DOHH2 (cell line): Measurements from ENCODE around the gene TRMT112.
A peak's percentile ranks its signal among the peaks of the same experiment; 100 is the strongest.

Source experiments
- H3F3A ChIP-seq: fragments of 200-600 bp; sonication (generic), shearing (Covaris generic); 2 replicates; pipeline ENCODE4 v1.6.0; 2016; ENCODE audit warnings: antibody characterized with exemption, mild to moderate bottlenecking; ENCODE audit not compliant: control insufficient read depth, insufficient read depth
- H3K27ac ChIP-seq: fragments of 200-600 bp; sonication (generic); 2 replicates; pipeline ENCODE4 v1.5.1; 2014; ENCODE audit warnings: low read depth, mild to moderate bottlenecking, low read length, moderate library complexity
- H3K27me3 ChIP-seq: fragments of 200-600 bp; sonication (generic); 2 replicates; pipeline ENCODE4 v1.6.1; 2014; ENCODE audit warnings: mild to moderate bottlenecking, low read length, mixed read lengths; ENCODE audit not compliant: control insufficient read depth
- H3K36me3 ChIP-seq: fragments of 200-600 bp; sonication (generic); 2 replicates; pipeline ENCODE4 v1.6.1; 2014; ENCODE audit warnings: mild to moderate bottlenecking, low read length, moderate library complexity, mixed read lengths; ENCODE audit not compliant: control insufficient read depth
- H3K4me1 ChIP-seq: fragments of 200-600 bp; sonication (generic); 2 replicates; pipeline ENCODE4 v1.6.1; 2014; ENCODE audit warnings: mild to moderate bottlenecking, low read length, mixed read lengths; ENCODE audit not compliant: control insufficient read depth
- H3K4me2 ChIP-seq: fragments of 200-600 bp; sonication (generic); 2 replicates; pipeline ENCODE4 v1.6.0; 2014; ENCODE audit warnings: mild to moderate bottlenecking, low read length, moderate library complexity
- H3K4me3 ChIP-seq: fragments of 200-600 bp; sonication (generic); 2 replicates; pipeline ENCODE4 v1.5.1; 2014; ENCODE audit warnings: mild to moderate bottlenecking, low read length, mixed read lengths
- H3K79me2 ChIP-seq: fragments of 200-600 bp; sonication (generic); 2 replicates; pipeline ENCODE4 v1.6.1; 2014; ENCODE audit warnings: mild to moderate bottlenecking, low read length, mixed read lengths; ENCODE audit not compliant: control insufficient read depth
- H3K9me2 ChIP-seq: fragments of 200-600 bp; sonication (generic); replicated peaks from 2 replicates; pipeline ENCODE4 v1.6.1; 2014; ENCODE audit warnings: mild to moderate bottlenecking, low read length, mixed read lengths; ENCODE audit not compliant: control insufficient read depth
- H3K9me3 ChIP-seq: fragments of 200-600 bp; sonication (generic); 2 replicates; pipeline ENCODE4 v1.6.1; 2014; ENCODE audit warnings: antibody characterized with exemption, low read length, mixed read lengths; ENCODE audit not compliant: control insufficient read depth, insufficient read depth
- H4K20me1 ChIP-seq: fragments of 200-600 bp; sonication (generic); 2 replicates; pipeline ENCODE4 v1.6.0; 2014; ENCODE audit warnings: low read depth, mild to moderate bottlenecking, antibody characterized with exemption, low read length, moderate library complexity; ENCODE audit not compliant: control insufficient read depth, insufficient read depth
- EZH2phosphoT487 ChIP-seq: fragments of 200-600 bp; sonication (generic); IDR thresholded peaks from 2 replicates; pipeline ENCODE4 v1.6.1; 2017; ENCODE audit warnings: borderline replicate concordance, mild to moderate bottlenecking, antibody characterized with exemption, low read length, moderate library complexity, mixed read lengths
- TF ChIP-seq, protein P1 (sequence below): fragments of 200-600 bp; sonication (generic); IDR thresholded peaks from one replicate; pipeline ENCODE4 v1.5.1; 2014; ENCODE audit warnings: antibody characterized with exemption, mild to moderate bottlenecking, low read depth, low read length; ENCODE audit not compliant: poor library complexity, severe bottlenecking

The TRMT112 gene

DNA sequence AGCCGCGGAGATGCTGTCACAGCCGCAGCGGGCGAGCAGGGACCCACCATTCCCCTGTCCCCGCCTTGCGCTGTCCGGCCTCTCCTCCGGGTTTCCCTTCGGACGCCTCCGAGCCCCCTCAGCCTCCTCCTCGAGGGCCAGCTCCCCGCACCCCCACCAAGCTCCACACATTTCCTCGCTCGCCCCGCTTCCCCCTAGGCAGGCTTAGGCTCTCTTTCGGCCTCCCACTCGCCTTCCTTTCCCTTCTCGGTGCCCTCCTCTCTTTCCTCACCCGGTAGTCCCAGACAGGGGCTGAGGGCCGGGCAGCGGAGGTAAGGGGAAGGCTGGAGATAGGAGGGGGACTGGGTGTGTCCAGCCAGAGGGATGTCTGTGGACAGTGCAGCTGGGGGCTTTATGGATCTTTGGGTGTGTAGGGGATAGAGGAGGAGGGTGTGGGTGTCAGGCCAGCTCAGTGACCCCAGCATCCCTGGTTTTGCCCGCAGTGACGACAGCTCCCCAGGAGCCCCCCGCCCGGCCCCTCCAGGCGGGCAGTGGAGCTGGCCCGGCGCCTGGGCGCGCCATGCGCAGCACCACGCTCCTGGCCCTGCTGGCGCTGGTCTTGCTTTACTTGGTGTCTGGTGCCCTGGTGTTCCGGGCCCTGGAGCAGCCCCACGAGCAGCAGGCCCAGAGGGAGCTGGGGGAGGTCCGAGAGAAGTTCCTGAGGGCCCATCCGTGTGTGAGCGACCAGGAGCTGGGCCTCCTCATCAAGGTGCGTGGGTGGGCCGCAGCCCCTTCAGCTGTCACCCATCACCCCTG is 24.7 kb downstream of the TRMT112 start:
- H3K36me3 ChIP-seq = no peaks in the 10 kb centered on the region
- no peak overlapping the region for H3K4me3 ChIP-seq
- no peak overlapping the region for H3K27ac ChIP-seq
- H3K4me1 ChIP-seq = no peaks in the 10 kb centered on the region
- H3K4me2 ChIP-seq = no peak overlapping the region
- TF ChIP-seq, protein P1, sequence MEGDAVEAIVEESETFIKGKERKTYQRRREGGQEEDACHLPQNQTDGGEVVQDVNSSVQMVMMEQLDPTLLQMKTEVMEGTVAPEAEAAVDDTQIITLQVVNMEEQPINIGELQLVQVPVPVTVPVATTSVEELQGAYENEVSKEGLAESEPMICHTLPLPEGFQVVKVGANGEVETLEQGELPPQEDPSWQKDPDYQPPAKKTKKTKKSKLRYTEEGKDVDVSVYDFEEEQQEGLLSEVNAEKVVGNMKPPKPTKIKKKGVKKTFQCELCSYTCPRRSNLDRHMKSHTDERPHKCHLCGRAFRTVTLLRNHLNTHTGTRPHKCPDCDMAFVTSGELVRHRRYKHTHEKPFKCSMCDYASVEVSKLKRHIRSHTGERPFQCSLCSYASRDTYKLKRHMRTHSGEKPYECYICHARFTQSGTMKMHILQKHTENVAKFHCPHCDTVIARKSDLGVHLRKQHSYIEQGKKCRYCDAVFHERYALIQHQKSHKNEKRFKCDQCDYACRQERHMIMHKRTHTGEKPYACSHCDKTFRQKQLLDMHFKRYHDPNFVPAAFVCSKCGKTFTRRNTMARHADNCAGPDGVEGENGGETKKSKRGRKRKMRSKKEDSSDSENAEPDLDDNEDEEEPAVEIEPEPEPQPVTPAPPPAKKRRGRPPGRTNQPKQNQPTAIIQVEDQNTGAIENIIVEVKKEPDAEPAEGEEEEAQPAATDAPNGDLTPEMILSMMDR = no peak
- no peak for TF ChIP-seq EZH2phosphoT487
- no peaks in the 10 kb centered on the region for H3K9me3 ChIP-seq
- H4K20me1 ChIP-seq = no peaks in the 10 kb centered on the region
- H3K79me2 ChIP-seq = no peaks in the 10 kb centered on the region
- H3F3A ChIP-seq = no peaks in the 10 kb centered on the region
- H3K27me3 ChIP-seq = peaks cover 64% of the 10 kb centered on the region
- H3K9me2 ChIP-seq = no peaks in the 10 kb centered on the region

DNA sequence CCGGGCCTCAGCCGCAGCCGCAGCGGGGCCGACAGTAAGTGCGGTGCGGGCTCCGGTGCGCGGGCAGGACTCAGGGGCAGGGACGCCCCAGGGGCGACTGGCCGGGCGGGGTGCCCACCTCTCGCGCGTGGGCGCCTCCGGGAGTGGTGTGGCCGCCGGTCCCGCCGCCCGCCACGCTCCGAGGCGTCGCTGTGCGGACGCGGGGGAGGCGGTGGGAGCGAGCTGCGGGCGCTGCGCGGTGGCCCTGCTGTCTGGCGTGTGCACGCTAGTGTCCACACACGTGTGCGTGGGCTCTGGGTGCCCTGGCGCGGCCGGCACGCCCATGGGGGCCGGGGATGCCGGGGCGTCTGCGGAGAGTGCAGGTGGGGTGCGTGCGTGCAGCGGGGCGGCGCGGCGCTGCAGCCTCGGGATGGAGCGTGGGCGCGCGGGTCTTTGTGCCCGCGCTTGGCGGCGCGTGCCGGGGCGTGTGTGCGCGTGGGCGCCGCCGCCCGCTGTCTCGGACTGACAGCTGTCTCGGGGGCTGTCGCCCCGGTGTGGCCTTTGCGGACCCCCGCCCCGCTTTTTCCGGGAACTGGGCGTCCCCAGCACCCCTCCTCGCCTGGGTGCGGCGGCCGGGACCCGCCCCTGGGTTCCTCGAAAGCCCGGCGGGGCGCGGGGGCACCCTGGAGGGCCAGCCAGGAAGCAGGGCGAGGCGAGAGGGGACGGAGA is 25.5 kb downstream of the TRMT112 start:
- Histone ChIP-seq H3K4me1 (no peaks in the 10 kb centered on the region), H3K4me3 (no peak overlapping the region), H3K27ac (no peak overlapping the region), H4K20me1 (no peaks in the 10 kb centered on the region), H3K9me3 (no peaks in the 10 kb centered on the region), H3K79me2 (no peaks in the 10 kb centered on the region), H3F3A (no peaks in the 10 kb centered on the region), H3K36me3 (no peaks in the 10 kb centered on the region), H3K27me3 (peaks cover 57% of the 10 kb centered on the region), H3K4me2 (no peak overlapping the region), H3K9me2 (no peaks in the 10 kb centered on the region)
- TF ChIP-seq, protein P1 = no peak
- peak; percentile 33; the same call in 1 of the 2 replicates for TF ChIP-seq EZH2phosphoT487

DNA sequence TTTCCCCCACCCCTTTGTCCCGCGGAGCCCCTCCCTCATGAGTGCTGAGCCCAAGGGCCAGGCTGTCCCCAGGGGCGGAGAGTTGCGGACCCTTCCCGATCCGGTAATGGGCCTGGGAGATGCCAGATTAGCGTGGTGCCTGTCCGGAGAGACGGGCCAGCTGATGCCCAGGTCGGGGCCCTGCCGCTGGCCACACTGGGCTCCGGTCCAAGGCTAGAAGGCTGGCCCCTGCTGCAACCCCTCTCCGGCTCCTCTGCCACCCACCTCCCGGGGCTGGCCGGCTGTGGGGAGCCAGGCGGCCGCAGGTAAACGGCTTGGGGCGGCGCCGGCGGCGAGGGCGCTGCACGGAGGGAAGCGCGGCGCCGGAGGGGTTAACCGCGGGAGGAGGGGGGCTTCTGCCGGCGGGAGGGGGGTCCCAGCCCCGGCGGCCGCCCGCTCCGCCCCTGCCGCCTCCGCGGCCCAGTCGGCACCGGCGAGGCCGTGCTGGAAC is 26.1 kb downstream of the TRMT112 start, which contains the start of gene KCNK4:
TSS of gene KCNK4 (plus strand) at position 41 of the 490 bp plus-strand sequence. CDS start 1,717 bp downstream, outside the sequence.
- Histone ChIP-seq H3K4me3 (no peak within 1 kb of the TSS), H3K9me3 (no peaks in the 10 kb centered on the region), H3K79me2 (no peaks in the 10 kb centered on the region), H3K27ac (no peak within 1 kb of the TSS), H3K4me1 (peaks cover 5% of the 10 kb centered on the region), H3F3A (no peaks in the 10 kb centered on the region), H3K9me2 (no peaks in the 10 kb centered on the region), H3K27me3 (peaks cover 51% of the 10 kb centered on the region), H3K36me3 (no peaks in the 10 kb centered on the region), H4K20me1 (no peaks in the 10 kb centered on the region), H3K4me2 (no peak within 1 kb of the TSS)
- TF ChIP-seq, protein P1 = no peak
- no peak for TF ChIP-seq EZH2phosphoT487
